WTC11 (cell line): ENCODE measurements around the gene GAS5.

ENCODE experiments used
- CREM ChIP-seq: sonication (generic); formaldehyde crosslinking; IDR thresholded peaks from 2 replicates; pipeline ENCODE4 v1.8.1; 2022; ENCODE audit warnings: mild to moderate bottlenecking, missing genetic modification reagents, moderate library complexity
- CTCF ChIP-seq: fragments of 200-600 bp; IDR thresholded peaks from 2 replicates; pipeline ENCODE4 v1.8.0; 2022; ENCODE audit warnings: antibody characterized with exemption
- ELF4 ChIP-seq: sonication (generic); formaldehyde crosslinking; IDR thresholded peaks from 2 replicates; pipeline ENCODE4 v1.8.1; 2022; ENCODE audit warnings: low read depth, mild to moderate bottlenecking, moderate library complexity, missing genetic modification reagents
- ESRRA ChIP-seq: sonication (generic); formaldehyde crosslinking; IDR thresholded peaks from 2 replicates; pipeline ENCODE4 v1.8.1; 2022; ENCODE audit warnings: mild to moderate bottlenecking, missing genetic modification reagents, borderline replicate concordance
- GABPB1 ChIP-seq: sonication (generic); formaldehyde crosslinking; IDR thresholded peaks from 2 replicates; pipeline ENCODE4 v1.8.1; 2023; ENCODE audit warnings: mild to moderate bottlenecking, missing genetic modification reagents
- HMGA2 ChIP-seq: fragments of 250-450 bp; sonication (Bioruptor Pico); IDR thresholded peaks from 2 replicates; pipeline ENCODE4 v1.4.0; 2021; ENCODE audit warnings: mild to moderate bottlenecking, moderate library complexity
- IRF1 ChIP-seq: sonication (generic); formaldehyde crosslinking; IDR thresholded peaks from 2 replicates; pipeline ENCODE4 v1.8.0; 2023; ENCODE audit warnings: missing genetic modification reagents
- JUN ChIP-seq: sonication (generic); formaldehyde crosslinking; IDR thresholded peaks from 2 replicates; pipeline ENCODE4 v1.8.0; 2023; ENCODE audit warnings: mild to moderate bottlenecking, missing genetic modification reagents
- KAT7 ChIP-seq: sonication (generic); formaldehyde crosslinking; IDR thresholded peaks from 2 replicates; pipeline ENCODE4 v1.8.1; 2023; ENCODE audit warnings: missing genetic modification reagents, mild to moderate bottlenecking, borderline replicate concordance
- MAX ChIP-seq: sonication (generic); formaldehyde crosslinking; IDR thresholded peaks from 2 replicates; pipeline ENCODE4 v1.8.0; 2022; ENCODE audit warnings: mild to moderate bottlenecking, missing genetic modification reagents
- TCF7 ChIP-seq: sonication (generic); formaldehyde crosslinking; IDR thresholded peaks from 2 replicates; pipeline ENCODE4 v1.8.0; 2022; ENCODE audit warnings: mild to moderate bottlenecking, low read depth, missing genetic modification reagents, moderate library complexity
- ZNF317 ChIP-seq: sonication (generic); formaldehyde crosslinking; IDR thresholded peaks from 2 replicates; pipeline ENCODE4 v1.8.1; 2023; ENCODE audit warnings: low read depth, mild to moderate bottlenecking, moderate library complexity, missing genetic modification reagents, borderline replicate concordance
- ZNF512 ChIP-seq: sonication (generic); formaldehyde crosslinking; IDR thresholded peaks from 2 replicates; pipeline ENCODE4 v1.8.1; 2022; ENCODE audit warnings: missing genetic modification reagents, borderline replicate concordance

- no peak for TF ChIP-seq CTCF
- TF ChIP-seq HMGA2 = no peak
- TF ChIP-seq ZNF512 = no peak
- no peak for TF ChIP-seq TCF7 (CRISPR knock-in tag)
- TF ChIP-seq GABPB1 = no peak
- no peak for TF ChIP-seq ELF4 (CRISPR knock-in tag)
- TF ChIP-seq ESRRA (CRISPR knock-in tag) = no peak
- TF ChIP-seq ZNF317 (CRISPR knock-in tag) = no peak
- no peak for TF ChIP-seq CREM
- no peak for TF ChIP-seq MAX (CRISPR knock-in tag)
- TF ChIP-seq IRF1 (CRISPR knock-in tag) = no peak
- no peak for TF ChIP-seq JUN (CRISPR knock-in tag)
- no peak for TF ChIP-seq KAT7 (CRISPR knock-in tag)
Measured at GRCh38 chr1:173857363-173857917, 10.3 kb downstream of the GAS5 start.
